IMR-90 (cell line): Measurements from ENCODE around the gene VGLL2. TPM values are rescaled to one million over a fixed set of nuclear protein-coding genes. Genes with fewer than 3 reads are reported as not detected.

Experiments used
- ATAC-seq: fragments of 200-7000 bp; cut with Tn5 transposase; 2 replicates; pipeline ENCODE4 v1.9.1; 2020; ENCODE audit warnings: low read depth, mild to moderate bottlenecking, moderate library complexity
- BruUV-seq: library from RNA; stranded (reverse); fragments of 400-500 nt; replicated peaks from 2 replicates; lab custom pipeline; 2021; lab: Mats Ljungman, UMichigan
- CTCF ChIA-PET: fragments of 300-600 bp; formaldehyde crosslinking; extraction: SDS; loops from one replicate; lab custom pipeline; 2021; ENCODE audit warnings: antibody characterized with exemption; lab: Yijun Ruan, JAX
- POLR2A ChIA-PET: fragments of 300-600 bp; sonication (Branson Sonifier 250); formaldehyde crosslinking; loops from one replicate; lab custom pipeline; 2022; ENCODE audit warnings: antibody characterized with exemption; ENCODE audit not compliant: unreplicated experiment; lab: Charles Lee
- DNase-seq: peaks from one replicate; pipeline ENCODE4 v3.0.0; 2013
- H2AFZ ChIP-seq: replicated peaks from 2 replicates; pipeline ENCODE3; 2013; ENCODE audit warnings: low read length, mild to moderate bottlenecking; ENCODE audit not compliant: poor library complexity
- H2AK5ac ChIP-seq: 2 replicates; pipeline ENCODE4 v1.6.1; 2013; ENCODE audit warnings: low read depth, low read length, inconsistent platforms
- H2AK9ac ChIP-seq: replicated peaks from 2 replicates; pipeline ENCODE3; 2013; ENCODE audit warnings: mild to moderate bottlenecking, low read depth, low read length, moderate library complexity; ENCODE audit not compliant: poor library complexity
- H2BK120ac ChIP-seq: 2 replicates; pipeline ENCODE4 v1.6.1; 2013; ENCODE audit warnings: low read depth, low read length, inconsistent platforms
- H2BK15ac ChIP-seq: 3 replicates; pipeline ENCODE4 v1.6.1; 2013; ENCODE audit warnings: low read depth, low read length, inconsistent platforms
- H2BK20ac ChIP-seq: 2 replicates; pipeline ENCODE4 v1.6.1; 2013; ENCODE audit warnings: low read depth, mild to moderate bottlenecking, inconsistent platforms, low read length, moderate library complexity
- H2BK5ac ChIP-seq: 2 replicates; pipeline ENCODE4 v1.6.1; 2013; ENCODE audit warnings: mild to moderate bottlenecking, low read depth, low read length, inconsistent platforms; ENCODE audit not compliant: poor library complexity, severe bottlenecking
- H3K14ac ChIP-seq: replicated peaks from 2 replicates; pipeline ENCODE4 v1.6.1; 2013; ENCODE audit warnings: low read depth, low read length, inconsistent platforms
- H3K18ac ChIP-seq: 2 replicates; pipeline ENCODE4 v1.6.1; 2013; ENCODE audit warnings: low read depth, low read length, control low read depth
- H3K23ac ChIP-seq: 2 replicates; pipeline ENCODE4 v1.6.1; 2013; ENCODE audit warnings: low read depth, low read length, inconsistent platforms
- H3K27ac ChIP-seq: 2 replicates; pipeline ENCODE4 v1.5.1; 2013; ENCODE audit warnings: mild to moderate bottlenecking, control low read depth, low read length; ENCODE audit not compliant: insufficient read depth
- H3K27me3 ChIP-seq: 2 replicates; pipeline ENCODE4 v1.6.1; 2013; ENCODE audit warnings: low read length; ENCODE audit not compliant: control insufficient read depth, insufficient read depth
- H3K36me3 ChIP-seq: 2 replicates; pipeline ENCODE4 v1.6.1; 2013; ENCODE audit warnings: low read length, mixed read lengths; ENCODE audit not compliant: control insufficient read depth, insufficient read depth
- H3K4ac ChIP-seq: 2 replicates; pipeline ENCODE4 v1.6.1; 2013; ENCODE audit warnings: low read depth, low read length, inconsistent platforms
- H3K4me1 ChIP-seq: 2 replicates; pipeline ENCODE4 v1.6.1; 2013; ENCODE audit warnings: low read length, mixed read lengths; ENCODE audit not compliant: control insufficient read depth, insufficient read depth
- H3K4me2 ChIP-seq: 2 replicates; pipeline ENCODE4 v1.6.1; 2013; ENCODE audit warnings: low read depth, mild to moderate bottlenecking, control low read depth, low read length, moderate library complexity
- H3K4me3 ChIP-seq: 2 replicates; pipeline ENCODE4 v1.5.1; 2013; ENCODE audit warnings: low read depth, mild to moderate bottlenecking, control low read depth, low read length, moderate library complexity; ENCODE audit not compliant: insufficient read depth
- H3K56ac ChIP-seq: 2 replicates; pipeline ENCODE4 v1.6.1; 2013; ENCODE audit warnings: low read length, inconsistent platforms; ENCODE audit not compliant: insufficient read depth; ENCODE audit errors: extremely low read depth
- H3K79me1 ChIP-seq, 2 experiments: 2 replicates each; pipeline ENCODE4 v1.6.1; 2013; ENCODE audit warnings: low read length in 2 of 2, inconsistent platforms in 1 of 2, low read depth in 1 of 2
- H3K9ac ChIP-seq: 2 replicates; pipeline ENCODE4 v1.6.1; 2013; ENCODE audit warnings: low read depth, low read length, control low read depth
- H3K9me1 ChIP-seq: 2 replicates; pipeline ENCODE4 v1.6.1; 2013; ENCODE audit warnings: low read length, inconsistent platforms; ENCODE audit not compliant: insufficient read depth
- H3K9me3 ChIP-seq: 2 replicates; pipeline ENCODE4 v1.6.1; 2013; ENCODE audit warnings: low read length; ENCODE audit not compliant: control insufficient read depth, insufficient read depth
- H4K20me1 ChIP-seq: 2 replicates; pipeline ENCODE4 v1.6.1; 2013; ENCODE audit warnings: low read length, inconsistent platforms; ENCODE audit not compliant: insufficient read depth
- H4K5ac ChIP-seq: 2 replicates; pipeline ENCODE4 v1.6.1; 2013; ENCODE audit warnings: mild to moderate bottlenecking, low read depth, low read length, control low read depth
- H4K8ac ChIP-seq, 2 experiments: 2 replicates each; pipeline ENCODE4 v1.6.1; 2013; ENCODE audit warnings: low read depth in 2 of 2, low read length in 2 of 2, control low read depth in 1 of 2, inconsistent platforms in 1 of 2
- H4K91ac ChIP-seq: 2 replicates; pipeline ENCODE4 v1.6.1; 2013; ENCODE audit warnings: low read depth, low read length, inconsistent platforms; ENCODE audit not compliant: insufficient read depth
- MAFK ChIP-seq: IDR thresholded peaks from 2 replicates; pipeline ENCODE4 v1.6.1; 2012; ENCODE audit warnings: low read depth, low read length, improper control_type of control experiment
- dilution Hi-C: fragments of 300-500 bp; cut with HindIII; formaldehyde crosslinking; loops from one replicate; pipeline ENCODE4 v1.14.3; 2018; ENCODE audit warnings: low sequenced_read_pairs; ENCODE audit not compliant: unreplicated experiment
- in situ Hi-C: fragments of 300-500 bp; cut with MboI; formaldehyde crosslinking; loops from 3 replicates; pipeline ENCODE4 v1.14.3; 2019; ENCODE audit warnings: low sequenced_read_pairs, inconsistent platforms, mixed read lengths
- intact Hi-C: fragments of 100-400 bp; cut with micrococcal nuclease; formaldehyde crosslinking; loops from 2 replicates; pipeline ENCODE4 v1.10.0; 2022
- polyA plus RNA-seq, 3 experiments: library from polyadenylated mRNA; depleted of rRNA; stranded (reverse); fragments of >200 nt; gene quantifications; 2 replicates each; pipeline ENCODE4 v1.2.3, GENCODE V29; 2012; ENCODE audit warnings: low replicate concordance in 1 of 3
- total RNA-seq: library from RNA; depleted of rRNA; stranded (reverse); fragments of >200 nt; gene quantifications from 2 replicates; pipeline ENCODE4 v1.2.3, GENCODE V29; 2012
- TF ChIP-seq, protein P1 (sequence below): fragments of 150-350 bp; IDR thresholded peaks from 2 replicates; pipeline ENCODE4 v1.6.1; 2017; ENCODE audit warnings: mild to moderate bottlenecking, antibody characterized with exemption, low read length, low read depth

The VGLL2 gene
- total and polyA plus RNA-seq, 2 of the 4 experiments (the other 2 are of a cell fraction): not detected

DNA sequence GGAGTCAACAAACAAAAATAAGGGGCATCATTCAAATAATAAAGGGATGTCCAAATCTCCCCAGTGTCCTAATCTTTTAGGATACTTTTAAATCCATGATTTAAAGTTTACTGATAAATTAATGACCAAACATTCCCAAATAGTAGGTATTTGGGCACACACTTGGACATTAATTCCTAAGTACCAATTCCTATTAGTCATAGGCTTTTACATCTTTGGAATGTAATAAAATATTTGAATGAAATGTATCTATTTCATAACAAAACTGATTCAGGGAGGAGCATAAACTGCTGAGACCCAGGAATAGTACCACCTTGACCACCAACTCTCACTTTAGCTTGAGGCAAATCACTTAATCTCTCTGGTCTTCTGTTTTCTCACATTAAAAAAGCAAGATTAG, 44.3 kb downstream of the VGLL2 start:
- no peak overlapping the region for H4K91ac ChIP-seq
- TF ChIP-seq, protein P1, sequence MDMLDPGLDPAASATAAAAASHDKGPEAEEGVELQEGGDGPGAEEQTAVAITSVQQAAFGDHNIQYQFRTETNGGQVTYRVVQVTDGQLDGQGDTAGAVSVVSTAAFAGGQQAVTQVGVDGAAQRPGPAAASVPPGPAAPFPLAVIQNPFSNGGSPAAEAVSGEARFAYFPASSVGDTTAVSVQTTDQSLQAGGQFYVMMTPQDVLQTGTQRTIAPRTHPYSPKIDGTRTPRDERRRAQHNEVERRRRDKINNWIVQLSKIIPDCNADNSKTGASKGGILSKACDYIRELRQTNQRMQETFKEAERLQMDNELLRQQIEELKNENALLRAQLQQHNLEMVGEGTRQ: no peak
- no peak for TF ChIP-seq MAFK
- POLR2A ChIA-PET: no interaction called here
- H3K9me1 ChIP-seq: no peaks in the 10 kb centered on the region
- H3K27me3 ChIP-seq: no peaks in the 10 kb centered on the region
- H3K18ac ChIP-seq: no peak overlapping the region
- no peak overlapping the region for H3K4me3 ChIP-seq
- no TSS peak for BruUV-seq
- DNase-seq (no peak), ATAC-seq (no peak)
- H2AK9ac ChIP-seq: no peak overlapping the region
- H3K4me2 ChIP-seq: no peak overlapping the region
- H3K9ac ChIP-seq: no peak overlapping the region
- H4K5ac ChIP-seq: no peak overlapping the region
- H3K79me1 ChIP-seq: no peaks in the 10 kb centered on the region
- H3K36me3 ChIP-seq: no peaks in the 10 kb centered on the region
- H3K23ac ChIP-seq: no peak overlapping the region
- H4K8ac ChIP-seq: no peak overlapping the region
- intact Hi-C loops (no loop called here), dilution Hi-C loops (no loop called here), in situ Hi-C loops (no loop called here)
- H3K27ac ChIP-seq: no peak overlapping the region
- no peak overlapping the region for H2BK20ac ChIP-seq
- no peak overlapping the region for H3K4ac ChIP-seq
- H2AK5ac ChIP-seq: no peak overlapping the region
- H4K20me1 ChIP-seq: no peaks in the 10 kb centered on the region
- CTCF ChIA-PET: no interaction called here
- H2BK5ac ChIP-seq: no peak overlapping the region
- no peak overlapping the region for H2AFZ ChIP-seq
- no peak overlapping the region for H2BK15ac ChIP-seq
- no peak overlapping the region for H3K14ac ChIP-seq
- H2BK120ac ChIP-seq: no peak overlapping the region
- no peaks in the 10 kb centered on the region for H3K4me1 ChIP-seq
- no peak overlapping the region for H3K56ac ChIP-seq
- H3K9me3 ChIP-seq: no peaks in the 10 kb centered on the region
